UCSD-AML1 (cell line): ENCODE results near the gene RET.
A peak's percentile ranks its signal among the peaks of the same experiment; 100 is the strongest.
"Not testable (repeated sequence)": the region's sequence is repeated elsewhere in the genome, so short reads cannot be mapped to it uniquely, and the experiment has no call there.

Experiments
- DNase-seq: peaks from one replicate; lab custom pipeline; 2025; ENCODE audit not compliant: unreplicated experiment; lab: John Stamatoyannopoulos, UW

The RET gene

GRCh38 chr10:43077421-43078171 is 727 bp downstream of the RET start:
- DNase-seq = no peak

GRCh38 chr10:43078175-43078985 is 1.5 kb downstream of the RET start:
- DNase-seq = no peak

DNA sequence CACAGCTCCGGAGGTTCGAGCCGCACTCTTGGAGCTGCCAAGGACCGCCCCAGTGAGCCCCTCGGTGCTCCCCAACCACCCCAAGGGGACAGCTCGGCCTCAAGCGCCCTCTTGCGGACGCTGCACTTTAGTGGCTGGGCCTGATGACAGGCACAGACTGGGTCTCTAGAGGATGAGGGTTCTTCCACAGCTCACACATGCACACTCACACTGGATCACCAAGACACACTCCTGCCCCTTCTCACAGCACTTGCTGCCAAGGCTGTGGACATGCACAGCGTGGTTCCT is 2.1 kb downstream of the RET start:
- peak; percentile 66 for DNase-seq

GRCh38 chr10:43079856-43080255 is 3.0 kb downstream of the RET start:
- DNase-seq = no peak

DNA sequence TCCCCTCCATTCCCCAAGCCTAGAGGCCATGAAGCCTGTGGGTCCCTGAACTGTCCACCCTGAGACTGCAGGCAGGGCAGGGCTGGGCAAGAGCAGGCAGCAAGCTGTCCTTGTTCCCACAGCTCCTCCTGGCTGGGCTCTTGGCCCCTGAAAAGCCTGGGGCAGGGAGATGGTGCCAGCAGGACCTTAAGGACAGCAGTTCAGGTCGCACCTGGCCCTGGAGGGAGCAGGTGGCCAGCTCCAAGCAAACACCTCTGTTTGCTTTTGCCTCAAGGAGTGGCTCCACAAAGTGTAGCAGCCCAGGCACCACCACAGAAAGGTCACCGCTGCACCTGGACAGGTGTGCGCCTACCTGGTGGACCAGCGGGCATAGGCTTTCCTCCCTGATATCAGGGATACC is 5.2 kb downstream of the RET start:
- no peak for DNase-seq

DNA sequence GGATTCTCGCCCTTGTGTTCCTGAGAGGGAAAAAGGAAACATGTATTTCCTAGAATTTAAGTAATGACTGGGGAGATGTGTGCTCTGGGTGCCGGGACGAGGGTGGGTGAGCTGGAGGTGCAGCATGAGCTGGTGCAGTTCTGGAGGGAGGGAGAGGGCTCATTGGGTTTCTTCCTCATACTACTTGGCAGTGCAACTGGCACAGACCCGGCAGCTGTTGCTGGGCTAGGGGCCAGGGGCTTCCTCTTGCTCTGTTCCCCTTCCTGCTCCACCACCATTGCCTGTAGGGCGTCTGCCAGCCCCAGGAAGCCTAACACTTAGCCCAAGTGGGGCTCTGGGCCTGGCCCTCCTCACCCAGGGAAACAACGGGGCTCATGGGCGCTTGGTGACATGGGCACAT is 5.9 kb downstream of the RET start:
- DNase-seq = peak; percentile 50

GRCh38 chr10:43083764-43084163 is 6.9 kb downstream of the RET start:
- peak; percentile 74 for DNase-seq

DNA sequence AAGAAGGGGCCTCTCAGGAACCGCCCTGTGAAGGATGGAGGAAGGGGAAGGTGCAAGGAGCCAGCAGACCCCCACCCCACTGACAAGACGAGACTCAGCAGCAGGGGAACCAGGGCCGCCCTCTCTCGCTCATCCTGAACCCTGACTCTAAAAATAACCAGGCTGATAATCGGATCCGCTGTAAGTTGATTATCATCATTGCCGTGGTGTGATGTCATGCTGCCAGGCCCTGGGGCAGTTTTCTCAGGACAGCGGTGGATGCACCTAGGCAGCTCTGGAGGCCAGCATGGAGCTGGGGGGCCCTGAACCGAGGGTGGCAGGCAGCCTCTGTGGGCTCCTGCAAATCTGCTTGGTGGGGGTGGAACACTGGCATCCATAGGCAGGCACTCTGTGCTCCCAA is 7.9 kb downstream of the RET start:
- DNase-seq = no peak

DNA sequence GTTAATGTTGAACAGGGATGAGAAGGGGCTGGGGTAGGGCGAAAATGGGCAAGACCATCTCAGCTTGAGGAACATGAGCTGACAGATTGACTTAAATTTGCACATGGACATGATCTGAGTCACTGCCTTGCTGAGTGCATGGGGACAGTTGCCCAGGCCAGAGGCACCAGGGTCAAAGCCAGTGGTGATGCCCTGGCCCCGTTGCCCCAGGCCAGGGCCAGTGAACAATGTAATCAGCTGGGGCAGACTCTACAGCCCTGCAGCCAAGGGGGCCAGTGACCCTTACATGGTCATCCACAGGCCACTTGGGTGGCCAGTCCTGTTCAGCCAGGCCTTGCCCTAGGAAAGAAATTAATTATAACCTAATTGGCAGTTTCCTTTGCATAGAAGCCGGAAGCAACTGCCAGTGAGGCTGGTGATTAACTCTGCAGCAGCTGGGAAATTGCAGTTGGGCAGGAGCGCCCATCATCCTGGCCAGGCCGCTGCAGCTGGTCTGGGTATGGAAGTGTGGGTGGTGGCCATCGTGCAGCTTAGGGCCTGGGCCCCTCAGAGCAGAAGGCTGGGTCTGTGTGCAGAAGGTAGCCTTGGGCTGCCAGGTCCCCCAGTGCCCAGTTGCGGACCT is 9.6 kb downstream of the RET start:
- DNase-seq = no peak

DNA sequence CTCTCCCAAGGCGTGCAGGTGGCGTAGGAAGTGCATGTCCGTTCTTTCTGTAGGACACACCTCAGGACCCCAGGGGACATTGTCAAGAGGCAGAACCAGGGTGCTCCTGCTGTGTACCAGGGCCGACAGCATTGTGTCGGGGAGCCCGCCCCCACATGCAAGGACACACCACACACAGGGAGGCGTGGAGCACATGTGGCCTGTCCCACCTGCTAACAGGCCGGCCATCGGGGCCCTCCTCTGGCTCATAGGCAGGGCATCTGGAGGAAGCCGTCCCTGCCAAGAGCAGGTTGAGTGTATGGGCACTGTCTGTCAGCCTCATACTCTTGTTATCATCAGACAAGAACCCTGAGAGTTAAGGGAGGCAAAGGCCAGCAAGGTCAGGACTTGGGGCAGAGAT is 12.7 kb downstream of the RET start:
- DNase-seq = no peak

DNA sequence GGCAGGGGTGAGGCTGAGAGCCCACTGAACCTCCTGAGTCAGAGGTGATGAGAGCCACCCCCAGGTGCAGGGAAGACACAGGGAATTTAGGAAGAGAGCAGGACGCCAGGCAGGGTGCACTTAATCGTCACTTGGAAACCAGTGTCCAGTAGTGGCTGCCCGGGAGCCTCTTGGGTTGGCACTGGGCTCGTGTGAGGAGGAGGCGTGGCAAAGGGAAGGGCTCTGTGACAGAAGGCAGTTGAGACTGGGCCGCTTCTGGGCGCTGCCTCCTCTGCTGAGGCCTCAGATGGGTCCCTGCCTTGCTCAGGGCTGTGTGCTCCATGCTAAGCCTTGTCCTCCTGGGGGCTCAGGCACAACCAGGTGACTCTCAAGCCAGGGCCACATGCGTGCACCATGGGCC is 13.3 kb downstream of the RET start:
- DNase-seq = no peak

DNA sequence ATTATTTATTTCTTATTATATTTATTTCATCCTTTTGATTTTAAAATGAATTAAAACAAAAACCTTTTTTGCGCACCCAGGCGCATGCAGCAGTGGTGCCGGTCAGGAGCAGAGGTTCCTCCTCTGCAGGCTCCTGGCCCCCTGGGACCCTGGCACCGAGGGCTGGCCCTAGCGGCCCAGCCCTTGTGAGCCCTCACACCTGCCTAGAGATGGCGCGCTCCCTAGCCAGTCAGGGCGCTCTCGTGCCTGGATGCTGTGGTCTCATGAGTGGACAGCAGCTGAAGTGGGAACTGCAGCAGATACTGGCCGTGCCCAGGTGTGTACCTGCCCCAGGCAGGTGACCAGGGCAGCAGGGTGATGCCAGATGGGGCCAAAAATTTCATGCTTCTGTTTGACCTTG is 13.8 kb downstream of the RET start:
- no peak for DNase-seq

DNA sequence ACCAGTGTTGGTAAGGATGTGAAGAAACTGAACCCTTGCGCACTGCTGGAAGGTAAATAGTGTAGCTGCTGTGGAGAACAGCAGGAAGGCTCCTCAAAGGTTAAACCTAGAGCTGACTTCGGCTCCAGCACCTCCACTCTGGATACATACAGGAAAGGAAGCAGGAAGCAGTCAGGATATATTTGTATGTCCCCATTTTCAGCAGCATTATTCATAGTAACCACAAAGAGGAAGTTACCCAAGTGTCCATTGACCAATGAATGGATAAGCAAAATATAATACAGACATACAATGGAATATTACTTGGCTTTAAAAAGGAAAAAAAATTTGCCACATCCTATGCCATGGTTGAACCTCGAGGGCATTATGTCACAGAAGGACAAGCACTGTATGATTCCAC is 15.0 kb downstream of the RET start:
- DNase-seq = no peak

DNA sequence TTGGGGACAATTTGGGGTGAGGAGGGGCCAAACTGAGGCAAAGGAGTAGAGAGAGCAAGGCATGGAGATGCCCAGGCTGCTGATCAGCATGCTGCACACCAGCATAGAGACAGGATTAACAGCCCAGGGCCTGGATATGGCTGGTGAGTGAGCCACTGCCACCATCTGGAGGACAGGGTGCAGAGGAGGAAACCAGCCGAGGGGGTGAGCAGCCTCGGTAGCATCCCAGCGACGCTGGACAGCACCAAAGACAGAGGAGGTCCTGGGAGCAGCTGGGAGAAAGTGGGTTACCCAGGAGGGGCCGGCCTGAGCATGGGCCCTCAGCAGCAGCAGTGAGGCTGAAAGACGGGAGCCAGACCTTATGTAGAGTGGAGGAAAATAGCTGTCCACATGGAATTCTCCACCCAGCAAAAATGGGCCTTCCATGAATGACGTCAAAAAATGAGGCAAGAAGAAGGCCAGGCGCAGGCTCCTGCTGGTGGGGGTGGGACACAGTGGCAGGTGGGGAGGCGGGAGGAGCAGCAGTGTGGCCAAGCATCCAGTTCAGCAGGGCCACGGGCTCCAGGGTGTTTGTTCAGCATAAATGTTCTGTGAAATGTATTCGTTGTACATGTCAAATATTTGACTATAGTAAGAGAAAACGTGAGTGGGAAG is 16.7 kb downstream of the RET start:
- DNase-seq = peak; percentile 64

DNA sequence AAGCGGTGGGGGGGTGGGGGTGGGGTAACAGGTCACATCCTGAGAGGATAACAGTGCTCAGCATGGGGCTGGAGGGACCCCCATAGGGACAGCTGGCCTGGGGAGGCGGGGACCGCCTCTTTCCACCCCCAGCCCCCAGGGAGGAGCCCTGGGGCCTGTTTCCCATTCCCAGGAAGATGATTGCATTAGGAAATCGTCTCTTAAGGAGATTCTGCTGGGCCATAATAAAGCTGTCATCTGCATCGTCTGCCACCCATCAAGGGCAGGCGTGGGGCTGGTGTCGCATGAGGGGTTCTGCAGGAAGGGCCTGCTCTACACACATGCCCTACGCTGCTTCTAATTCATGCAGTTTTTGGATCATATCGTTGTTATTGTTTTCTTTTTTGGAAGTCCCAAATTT is 17.2 kb downstream of the RET start:
- DNase-seq = no peak

DNA sequence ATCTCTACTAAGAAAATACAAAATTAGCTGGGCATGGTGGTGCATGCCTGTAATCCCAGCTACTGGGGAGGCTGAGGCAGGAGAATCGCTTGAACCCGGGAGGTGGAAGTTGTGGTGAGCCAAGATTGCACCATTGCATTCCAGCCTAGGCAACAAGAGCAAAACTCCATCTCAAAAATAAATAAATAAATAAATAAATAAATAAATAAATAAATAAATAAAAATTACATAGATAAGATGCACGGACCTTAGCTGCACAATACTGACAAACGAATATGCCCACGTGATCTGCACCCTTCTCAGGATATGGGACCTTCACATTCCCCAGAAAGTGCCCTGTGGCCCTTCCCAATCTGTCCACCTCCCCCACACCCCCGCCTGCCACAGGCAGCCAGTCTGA is 22.5 kb downstream of the RET start:
- DNase-seq = not testable (repeated sequence)

DNA sequence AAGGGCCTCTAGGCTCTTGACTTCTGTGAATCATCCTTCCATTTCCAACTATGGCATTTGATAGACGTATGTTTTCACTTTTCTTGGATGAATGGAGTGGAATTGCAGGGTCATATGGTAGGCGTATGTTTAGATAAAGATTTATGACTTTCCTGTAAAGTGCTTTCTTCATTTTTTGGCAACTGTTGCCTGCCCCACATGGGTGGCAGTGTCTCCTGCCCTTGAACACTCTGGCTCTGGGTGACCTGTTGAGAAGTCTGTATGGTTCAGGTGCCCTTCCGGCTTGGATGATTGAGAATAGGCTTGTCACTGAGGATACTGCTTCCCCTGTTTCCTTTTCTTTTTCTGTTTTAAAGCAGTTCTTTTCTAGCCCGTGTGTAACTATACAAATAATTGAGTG is 23.1 kb downstream of the RET start:
- no peak for DNase-seq

DNA sequence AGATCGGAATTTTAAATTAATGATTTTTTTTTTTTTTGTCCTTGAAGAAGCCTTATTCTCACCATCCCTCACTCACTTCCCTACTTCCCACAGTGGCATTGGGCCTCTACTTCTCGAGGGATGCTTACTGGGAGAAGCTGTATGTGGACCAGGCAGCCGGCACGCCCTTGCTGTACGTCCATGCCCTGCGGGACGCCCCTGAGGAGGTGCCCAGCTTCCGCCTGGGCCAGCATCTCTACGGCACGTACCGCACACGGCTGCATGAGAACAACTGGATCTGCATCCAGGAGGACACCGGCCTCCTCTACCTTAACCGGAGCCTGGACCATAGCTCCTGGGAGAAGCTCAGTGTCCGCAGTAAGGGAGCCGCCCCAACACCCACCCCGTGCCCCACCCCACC is 23.5 kb downstream of the RET start:
- DNase-seq = no peak

- DNase-seq = no peak
Observed at GRCh38 chr10:43102063-43102828, 25.4 kb downstream of the RET start.

DNA sequence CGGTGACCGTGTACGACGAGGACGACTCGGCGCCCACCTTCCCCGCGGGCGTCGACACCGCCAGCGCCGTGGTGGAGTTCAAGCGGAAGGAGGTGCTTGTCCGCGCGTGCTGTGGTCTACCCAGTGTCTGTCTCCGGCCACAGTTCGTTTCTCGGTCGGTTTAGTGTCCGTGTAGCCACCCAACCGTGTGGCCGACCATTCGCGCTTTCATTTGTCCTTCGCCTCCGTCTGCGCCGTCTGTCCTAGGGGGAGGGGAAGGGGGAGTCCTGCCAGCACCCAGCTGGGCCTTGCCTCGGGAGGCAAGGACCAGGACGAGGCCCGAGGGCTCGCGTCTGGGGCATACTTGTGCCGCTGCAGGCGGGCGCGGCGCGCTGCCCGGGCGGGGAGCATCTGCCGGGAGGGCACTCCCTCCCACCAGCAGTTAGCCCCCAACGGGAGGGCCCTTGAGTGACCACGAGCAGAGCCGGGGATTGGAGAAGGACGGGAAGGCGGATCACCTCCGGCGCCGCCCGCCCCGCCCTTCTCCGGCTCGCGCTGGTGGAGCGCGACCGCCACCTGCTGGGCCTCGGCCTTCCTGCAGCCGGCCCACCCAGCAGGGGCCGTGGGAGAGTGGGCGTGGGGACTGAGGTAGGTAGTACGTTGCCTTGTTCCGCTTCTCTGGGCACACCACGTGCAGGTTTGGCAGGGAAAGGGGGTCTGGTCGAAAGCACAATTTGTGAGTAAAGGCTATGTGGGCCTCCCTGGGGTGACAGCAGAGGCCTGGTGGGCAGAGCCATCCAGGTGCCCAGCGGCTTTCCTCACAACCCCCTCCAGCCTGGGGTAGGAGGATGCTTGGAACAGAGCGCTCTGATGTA is 28.5 kb downstream of the RET start:
- peak; percentile 82 for DNase-seq
